ENCODE measurements around the gene DDX20.

Gene DDX20

DNA sequence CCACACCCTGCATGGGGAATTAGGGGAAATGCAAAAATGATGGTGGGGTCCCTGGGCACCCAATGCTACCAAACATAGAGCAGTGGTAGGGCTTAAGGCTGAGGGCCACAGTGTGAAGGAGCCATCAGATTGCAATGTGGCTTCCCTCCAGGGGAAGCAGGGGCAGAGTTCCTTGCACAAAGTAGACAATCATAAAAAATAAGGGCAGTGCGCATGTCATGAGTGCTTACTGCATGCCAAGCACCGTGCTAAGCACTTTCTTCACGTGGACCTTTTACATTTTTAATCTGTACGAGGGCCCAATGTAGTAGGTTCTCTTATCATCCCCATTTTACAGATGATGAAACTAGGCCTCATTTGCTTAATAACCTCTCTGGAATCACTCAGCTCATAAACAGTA, 56.6 kb downstream of the DDX20 start:
- H3K27me3 ChIP-seq: no peaks in the 10 kb centered on the region
- no peak overlapping the region for H3K4me3 ChIP-seq (ENCODE audit: low read depth, low read length)
- H3K9me3 ChIP-seq: peaks cover 5% of the 10 kb centered on the region; the same call in 1 of the 2 replicates
- H3K36me3 ChIP-seq: no peaks in the 10 kb centered on the region
- H3K4me1 ChIP-seq: no peaks in the 10 kb centered on the region; the same call in 1 of the 2 replicates
- TF ChIP-seq, protein P1, sequence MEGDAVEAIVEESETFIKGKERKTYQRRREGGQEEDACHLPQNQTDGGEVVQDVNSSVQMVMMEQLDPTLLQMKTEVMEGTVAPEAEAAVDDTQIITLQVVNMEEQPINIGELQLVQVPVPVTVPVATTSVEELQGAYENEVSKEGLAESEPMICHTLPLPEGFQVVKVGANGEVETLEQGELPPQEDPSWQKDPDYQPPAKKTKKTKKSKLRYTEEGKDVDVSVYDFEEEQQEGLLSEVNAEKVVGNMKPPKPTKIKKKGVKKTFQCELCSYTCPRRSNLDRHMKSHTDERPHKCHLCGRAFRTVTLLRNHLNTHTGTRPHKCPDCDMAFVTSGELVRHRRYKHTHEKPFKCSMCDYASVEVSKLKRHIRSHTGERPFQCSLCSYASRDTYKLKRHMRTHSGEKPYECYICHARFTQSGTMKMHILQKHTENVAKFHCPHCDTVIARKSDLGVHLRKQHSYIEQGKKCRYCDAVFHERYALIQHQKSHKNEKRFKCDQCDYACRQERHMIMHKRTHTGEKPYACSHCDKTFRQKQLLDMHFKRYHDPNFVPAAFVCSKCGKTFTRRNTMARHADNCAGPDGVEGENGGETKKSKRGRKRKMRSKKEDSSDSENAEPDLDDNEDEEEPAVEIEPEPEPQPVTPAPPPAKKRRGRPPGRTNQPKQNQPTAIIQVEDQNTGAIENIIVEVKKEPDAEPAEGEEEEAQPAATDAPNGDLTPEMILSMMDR (IDR thresholded peaks at IDR 0.05; ENCODE audit: low read depth, low read length): no peak
- no peak for DNase-seq

DNA sequence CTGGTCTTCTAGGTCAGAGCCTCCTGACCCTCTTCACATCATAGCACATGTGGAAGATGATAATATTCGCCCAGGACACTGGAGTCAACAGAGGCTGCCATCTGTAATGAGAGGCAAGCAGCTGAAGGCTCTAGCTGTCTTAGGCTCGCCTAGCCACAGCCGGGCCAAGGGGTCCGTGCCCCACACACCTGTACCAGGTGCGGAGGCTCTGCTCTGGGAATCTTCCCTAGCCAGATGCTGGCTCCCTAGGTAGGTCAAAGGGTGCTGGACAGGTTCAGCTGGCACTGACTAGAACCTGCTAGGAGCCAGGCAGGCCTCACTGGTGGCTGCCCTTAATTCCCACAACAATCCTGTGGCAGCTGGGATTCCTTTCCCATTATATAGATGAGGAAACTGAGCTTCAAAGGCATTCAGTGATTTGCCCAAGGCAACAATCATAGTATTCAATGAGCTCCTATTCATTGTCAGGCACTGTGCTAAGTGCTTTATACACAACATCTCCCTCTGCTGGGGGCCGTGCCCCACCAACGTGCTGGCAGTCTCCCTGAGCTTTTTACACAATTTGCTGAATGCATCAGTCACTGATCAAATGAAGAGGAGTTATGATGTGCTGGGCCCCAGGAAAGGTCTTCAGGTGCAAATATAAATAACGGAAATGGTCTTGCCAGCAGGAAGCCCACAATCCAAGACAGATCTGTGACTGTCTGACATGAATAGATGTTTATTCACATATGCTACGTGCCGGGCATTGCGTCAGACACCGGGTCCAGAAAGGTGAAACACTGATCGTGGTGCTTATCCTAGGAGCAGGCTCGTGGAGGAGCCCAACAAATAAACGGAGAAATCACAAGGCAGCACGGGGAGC, 58.0 kb downstream of the DDX20 start:
- no peaks in the 10 kb centered on the region for H3K36me3 ChIP-seq
- H3K27me3 ChIP-seq: no peaks in the 10 kb centered on the region
- H3K4me1 ChIP-seq: no peaks in the 10 kb centered on the region; the same call in 1 of the 2 replicates
- DNase-seq: peak; percentile 23
- H3K4me3 ChIP-seq (ENCODE audit: low read depth, low read length): no peak overlapping the region
- H3K9me3 ChIP-seq: no peaks in the 10 kb centered on the region
- TF ChIP-seq, protein P1 (IDR thresholded peaks at IDR 0.05; ENCODE audit: low read depth, low read length): peak; percentile 32; the same call in 1 of the 2 replicates

DNA sequence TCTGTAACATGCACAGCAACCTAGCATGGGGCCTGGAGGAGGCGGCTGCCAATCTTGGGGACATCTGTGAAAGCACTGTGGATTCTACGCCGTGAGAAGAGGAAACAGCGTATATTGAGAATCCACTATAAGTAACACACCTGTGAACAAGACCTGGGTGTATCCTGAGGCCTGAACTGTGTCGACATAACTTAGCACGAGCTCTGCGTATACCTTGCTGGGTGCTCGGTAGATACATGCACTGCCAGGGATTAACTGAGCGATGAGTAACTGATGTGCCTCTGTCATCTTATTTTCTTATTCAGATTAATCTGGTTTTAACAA, 58.6 kb downstream of the DDX20 start:
- H3K36me3 ChIP-seq: no peaks in the 10 kb centered on the region
- TF ChIP-seq, protein P1 (IDR thresholded peaks at IDR 0.05; ENCODE audit: low read depth, low read length): no peak
- no peak overlapping the region for H3K4me3 ChIP-seq (ENCODE audit: low read depth, low read length)
- no peak for DNase-seq
- no peaks in the 10 kb centered on the region for H3K27me3 ChIP-seq
- no peaks in the 10 kb centered on the region; the same call in 1 of the 2 replicates for H3K4me1 ChIP-seq
- no peaks in the 10 kb centered on the region for H3K9me3 ChIP-seq

DNA sequence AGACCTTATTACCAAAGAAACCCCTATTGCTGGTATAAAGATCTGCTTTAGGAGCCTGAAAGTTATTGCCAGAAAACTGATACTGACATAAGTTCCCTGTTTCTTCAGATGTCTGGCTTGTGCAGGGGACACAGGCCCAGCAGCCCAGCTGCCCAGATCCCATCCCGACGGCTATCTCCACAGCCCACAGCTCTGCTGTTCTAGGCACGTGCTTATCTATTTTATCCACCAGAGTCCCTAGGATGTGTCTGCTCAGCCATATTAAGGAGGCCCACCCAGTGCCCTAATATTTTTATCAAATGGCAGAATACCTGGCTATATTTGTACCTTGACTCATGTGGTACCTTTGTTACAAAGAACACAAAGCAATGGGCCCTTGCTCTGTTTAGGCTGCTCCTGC, 58.9 kb downstream of the DDX20 start:
- Histone ChIP-seq H3K4me1 (no peaks in the 10 kb centered on the region; the same call in 1 of the 2 replicates), H3K9me3 (no peaks in the 10 kb centered on the region), H3K36me3 (no peaks in the 10 kb centered on the region), H3K27me3 (no peaks in the 10 kb centered on the region), H3K4me3 (ENCODE audit: low read depth, low read length) (no peak overlapping the region)
- TF ChIP-seq, protein P1 (IDR thresholded peaks at IDR 0.05; ENCODE audit: low read depth, low read length): no peak
- peak; percentile 40 for DNase-seq

Measured in BE2C (cell line).